Measurements from ENCODE around the gene ZBTB3. TPM values are rescaled to one million over a fixed set of nuclear protein-coding genes. Genes with fewer than 3 reads are reported as not detected.

The ZBTB3 gene
- total and polyA plus RNA-seq, 9 donors: 3.5 to 18.2 (median 9.5) TPM

GRCh38 chr11:62708392-62708791 is 45.6 kb downstream of the ZBTB3 start:
- Histone ChIP-seq H3K4me3 (peak overlapping the region; percentile 67), H3K9me3 (no peaks in the 10 kb centered on the region), H3K36me3 (no peaks in the 10 kb centered on the region), H3K4me1 (ENCODE audit: insufficient read depth) (peaks cover 18% of the 10 kb centered on the region), H3K27ac (peak overlapping the region; percentile 76 to 81), H3K27me3 (no peaks in the 10 kb centered on the region)
- 67 to 70% (median 68%) methylated on average over 5 of the region's 5 CpGs for WGBS, 3 donors
- intact Hi-C loops (cut with DNase I): no loop called here
- DNase-seq: peak in 4 of 5 donors; percentile 28 to 54 (median 47)
- TF ChIP-seq POLR2A (IDR thresholded peaks at IDR 0.05) (no peak), EP300 (IDR thresholded peaks at IDR 0.05) (no peak), CTCF (IDR thresholded peaks at IDR 0.05) (no peak)

GRCh38 chr11:62707277-62707861 is 46.6 kb downstream of the ZBTB3 start, which contains the start of the genes BSCL2 and GNG3:
Gene BSCL2 (minus strand): TSS chr11:62707424. CDS start chr11:62707195, 229 bp downstream.
Gene GNG3 (plus strand): TSS chr11:62707676. CDS start chr11:62708296, 620 bp downstream.
- Histone ChIP-seq H3K36me3 (no peaks in the 10 kb centered on the region), H3K27me3 (no peaks in the 10 kb centered on the region), H3K9me3 (no peaks in the 10 kb centered on the region), H3K27ac (peak within 1 kb of the TSS; percentile 76 to 81), H3K4me3 (peak within 1 kb of the TSS; percentile 67), H3K4me1 (ENCODE audit: insufficient read depth) (peaks cover 18% of the 10 kb centered on the region)
- intact Hi-C loops (cut with DNase I): no loop called here
- peak; percentile 47 to 73 (median 64) for DNase-seq
- WGBS, 3 donors: 44 to 71% (median 58%) methylated on average over 10 of the region's 10 CpGs
- TF ChIP-seq POLR2A (IDR thresholded peaks at IDR 0.05) (no peak), CTCF (IDR thresholded peaks at IDR 0.05) (no peak), EP300 (IDR thresholded peaks at IDR 0.05) (no peak)

- peak overlapping the region; percentile 67 for H3K4me3 ChIP-seq
- TF ChIP-seq POLR2A (IDR thresholded peaks at IDR 0.05) (no peak), EP300 (IDR thresholded peaks at IDR 0.05) (no peak), CTCF (IDR thresholded peaks at IDR 0.05) (no peak)
- peaks cover 18% of the 10 kb centered on the region for H3K4me1 ChIP-seq (ENCODE audit: insufficient read depth)
- H3K36me3 ChIP-seq: no peaks in the 10 kb centered on the region
- intact Hi-C loops (cut with DNase I): no loop called here
- DNase-seq: peak in 1 of 5 donors; percentile 35
- H3K27ac ChIP-seq: peak overlapping the region; percentile 4 to 57
- no peaks in the 10 kb centered on the region for H3K27me3 ChIP-seq
- WGBS, 3 donors: 56 to 65% (median 57%) methylated on average over 8 of the region's 8 CpGs
- no peaks in the 10 kb centered on the region for H3K9me3 ChIP-seq
These were observed 47.1 kb downstream of the ZBTB3 start for GRCh38 chr11:62706850-62707247.

- intact Hi-C loops (cut with DNase I): no loop called here
These were observed 47.8 kb downstream of the ZBTB3 start for GRCh38 chr11:62705880-62706849.

More at GRCh38 chr11:62705880-62706849, 47.8 kb downstream of the ZBTB3 start:
- 2 to 5% (median 4%) methylated on average over 58 to 73 of the region's 73 CpGs for WGBS, 3 donors
- Histone ChIP-seq H3K27ac (peak overlapping the region; percentile 4 to 57), H3K9me3 (no peaks in the 10 kb centered on the region), H3K4me1 (ENCODE audit: insufficient read depth) (peaks cover 18% of the 10 kb centered on the region), H3K36me3 (no peaks in the 10 kb centered on the region), H3K27me3 (no peaks in the 10 kb centered on the region), H3K4me3 (peak overlapping the region; percentile 67)
- peak; percentile 95 to 98 (median 97) for DNase-seq
- TF ChIP-seq POLR2A (IDR thresholded peaks at IDR 0.05) (no peak), EP300 (IDR thresholded peaks at IDR 0.05) (no peak), CTCF (IDR thresholded peaks at IDR 0.05) (no peak)

Measured in ovary (tissue), 9 donors.